Measurements from ENCODE around the gene EVI2B.
"Not testable (repeated sequence)": the region's sequence is repeated elsewhere in the genome, so short reads cannot be mapped to it uniquely, and the experiment has no call there.

EVI2B gene

GRCh38 chr17:31266042-31266441 lies 47.8 kb downstream of the EVI2B start:
- DNase-seq: peak; percentile 3

GRCh38 chr17:31262923-31263322 lies 50.9 kb downstream of the EVI2B start:
- not testable (repeated sequence) for DNase-seq

GRCh38 chr17:31261601-31262000 lies 52.3 kb downstream of the EVI2B start:
- no peak for DNase-seq

DNA sequence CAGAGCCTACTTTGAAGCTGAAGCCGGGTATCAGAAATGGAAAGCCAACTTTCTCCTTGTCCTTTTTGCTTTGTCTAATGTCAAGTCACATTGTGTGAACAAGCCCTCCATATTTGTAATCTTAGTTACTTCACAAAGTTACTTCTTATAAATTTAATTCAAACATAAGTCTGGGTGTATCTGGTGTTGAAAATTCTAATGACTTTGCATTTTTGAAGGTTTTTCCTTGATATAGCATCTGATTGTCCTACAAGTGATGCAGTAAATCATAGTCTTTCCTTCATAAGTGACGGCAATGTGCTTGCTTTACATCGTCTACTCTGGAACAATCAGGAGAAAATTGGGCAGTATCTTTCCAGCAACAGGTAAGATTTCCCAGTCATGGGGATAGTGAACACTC lies 53.7 kb downstream of the EVI2B start:
- no peak for DNase-seq

GRCh38 chr17:31256936-31257335 lies 56.9 kb downstream of the EVI2B start:
- no peak for DNase-seq

GRCh38 chr17:31254654-31255053 lies 59.2 kb downstream of the EVI2B start:
- peak; percentile 13 for DNase-seq
